GM12878 (cell line): ENCODE measurements around the gene OR10H1.

ENCODE experiments used
- BHLHE40 ChIP-seq, 2 experiments: fragments of 450-650 bp in 1 of 2; IDR thresholded peaks; 2 replicates each; pipeline ENCODE4 v1.6.1; 2011 to 2017; ENCODE audit warnings: low read depth in 2 of 2, borderline replicate concordance in 1 of 2, improper control_type of control experiment in 1 of 2, low read length in 1 of 2, mild to moderate bottlenecking in 1 of 2
- CTCF ChIP-seq, 3 experiments: IDR thresholded peaks in 2 of 3; conservative IDR thresholded peaks in 1 of 3; 2 replicates each; pipeline ENCODE4 v1.5.1; 2011; ENCODE audit warnings: low read depth in 3 of 3, low read length in 3 of 3, mild to moderate bottlenecking in 3 of 3, control low read depth in 2 of 3, moderate library complexity in 2 of 3, inconsistent platforms in 1 of 3, mixed read lengths in 1 of 3; ENCODE audit not compliant: control insufficient read depth in 2 of 3, insufficient read depth in 1 of 3; ENCODE audit errors: extremely low read depth in 1 of 3
- E2F4 ChIP-seq: IDR thresholded peaks from 2 replicates; pipeline ENCODE4 v1.6.1; 2012; ENCODE audit warnings: low read depth, low read length, improper control_type of control experiment
- FOS ChIP-seq: IDR thresholded peaks from 3 replicates; pipeline ENCODE4 v1.6.1; 2011; ENCODE audit warnings: borderline replicate concordance; ENCODE audit not compliant: insufficient read length; ENCODE audit errors: extremely low read depth
- KLF5 ChIP-seq: fragments of 450-650 bp; IDR thresholded peaks from 2 replicates; pipeline ENCODE4 v1.6.1; 2014; ENCODE audit warnings: mild to moderate bottlenecking; ENCODE audit not compliant: partially characterized antibody
- NRF1 ChIP-seq: conservative IDR thresholded peaks from 2 replicates; pipeline ENCODE4 v1.6.1; 2011; ENCODE audit warnings: mild to moderate bottlenecking, low read depth, low read length, improper control_type of control experiment
- PBX3 ChIP-seq: IDR thresholded peaks from 2 replicates; pipeline ENCODE4 v1.6.1; 2011; ENCODE audit warnings: mild to moderate bottlenecking, low read depth, low read length, moderate library complexity; ENCODE audit not compliant: insufficient replicate concordance
- POLR2AphosphoS5 ChIP-seq: IDR thresholded peaks from 2 replicates; pipeline ENCODE4 v1.6.1; 2011; ENCODE audit warnings: mild to moderate bottlenecking, low read length, inconsistent platforms
- ZBTB11 ChIP-seq: fragments of 450-650 bp; formaldehyde crosslinking; IDR thresholded peaks from 2 replicates; pipeline ENCODE4 v1.5.0; 2022; ENCODE audit warnings: mild to moderate bottlenecking, missing genetic modification characterization
- ZNF622 ChIP-seq: fragments of 450-650 bp; IDR thresholded peaks from 2 replicates; pipeline ENCODE4 v1.6.1; 2017; ENCODE audit warnings: mild to moderate bottlenecking, inconsistent platforms

- TF ChIP-seq FOS (no peak), CTCF (IDR thresholded peaks at IDR 0.05 in 2 of 3, conservative IDR thresholded peaks at IDR 0.05 in 1 of 3; ENCODE audit: control insufficient read depth in 2 of 3, extremely low read depth in 1 of 3, insufficient read depth in 1 of 3, low read depth in 3 of 3, low read length in 3 of 3) (no peak), POLR2AphosphoS5 (no peak), ZBTB11 (CRISPR knock-in tag) (no peak), E2F4 (no peak), ZNF622 (no peak), BHLHE40 (IDR thresholded peaks at IDR 0.05; ENCODE audit: borderline replicate concordance in 1 of 2, low read depth in 2 of 2, low read length in 1 of 2) (no peak), PBX3 (no peak), KLF5 (no peak), NRF1 (no peak)
Observed at GRCh38 chr19:15850385-15850784, 34.9 kb upstream of the OR10H1 start.
